Suprapubic skin (tissue), 4 donors: Measurements from ENCODE around the gene STIM2. TPM values are rescaled to one million over a fixed set of nuclear protein-coding genes. Genes with fewer than 3 reads are reported as not detected.

Source experiments
- DNase-seq, 2 donors: peaks; one replicate each; pipeline ENCODE4 v3.0.0-alpha.2; 2019; ENCODE audit warnings: low spot score in 2 of 2
- H3K27ac ChIP-seq: fragments of 200-600 bp; sonication (generic); one replicate; pipeline ENCODE4 v1.5.1; 2019
- H3K27me3 ChIP-seq: fragments of 200-600 bp; sonication (generic); one replicate; pipeline ENCODE4 v1.5.1; 2019
- H3K36me3 ChIP-seq: fragments of 200-600 bp; sonication (generic); one replicate; pipeline ENCODE4 v1.5.1; 2019
- H3K4me1 ChIP-seq: fragments of 200-600 bp; sonication (generic); one replicate; pipeline ENCODE4 v1.5.1; 2019
- H3K4me3 ChIP-seq: fragments of 200-600 bp; sonication (generic); one replicate; pipeline ENCODE4 v1.5.1; 2019; ENCODE audit warnings: mild to moderate bottlenecking
- H3K9me3 ChIP-seq: fragments of 200-600 bp; sonication (generic); one replicate; pipeline ENCODE4 v1.5.1; 2019
- CTCF ChIP-seq, 2 donors: fragments of 200-600 bp in 1 of 2; fragments of 450-650 bp in 1 of 2; sonication (generic) in 1 of 2; IDR thresholded peaks; one replicate each; pipeline ENCODE4 v1.5.1; 2016 to 2019; ENCODE audit warnings: antibody characterized with exemption in 2 of 2, mild to moderate bottlenecking in 1 of 2, moderate library complexity in 1 of 2
- EP300 ChIP-seq: sonication (generic); formaldehyde crosslinking; IDR thresholded peaks from one replicate; pipeline ENCODE4 v1.6.1; 2017; ENCODE audit warnings: antibody characterized with exemption
- POLR2A ChIP-seq, 2 donors: fragments of 450-650 bp; IDR thresholded peaks; one replicate each; pipeline ENCODE4 v1.6.1; 2017; ENCODE audit warnings: antibody characterized with exemption in 2 of 2, mild to moderate bottlenecking in 2 of 2, moderate library complexity in 2 of 2
- POLR2AphosphoS5 ChIP-seq, 3 donors: sonication (generic); formaldehyde crosslinking; IDR thresholded peaks; one replicate each; pipeline ENCODE4 v1.6.1; 2017; ENCODE audit warnings: antibody characterized with exemption in 3 of 3
- WGBS: methylation state at CpG from one replicate; pipeline ENCODE4 v1.1.5; 2018; 5-methylcytosine and 5-hydroxymethylcytosine counted together
- total RNA-seq, 4 donors: library from RNA; depleted of rRNA; stranded (reverse); fragments of >200 nt; gene quantifications; one replicate each; pipeline ENCODE4 v1.1.0, GENCODE V29; 2016

The STIM2 gene
- total RNA-seq, 4 donors from 2014 or later, result 20.2 to 37.3 (median 27.5) TPM

GRCh38 chr4:26836539-26836938 is 24.1 kb upstream of the STIM2 start:
- Histone ChIP-seq H3K36me3 (no peaks in the 10 kb centered on the region), H3K27ac (no peak overlapping the region), H3K27me3 (no peaks in the 10 kb centered on the region), H3K9me3 (no peaks in the 10 kb centered on the region), H3K4me3 (no peak overlapping the region), H3K4me1 (peaks cover 17% of the 10 kb centered on the region)
- WGBS, result 100% methylated on average over 1 of the region's 1 CpG
- DNase-seq, result no peak
- TF ChIP-seq CTCF (IDR thresholded peaks at IDR 0.05) (no peak), POLR2AphosphoS5 (IDR thresholded peaks at IDR 0.05) (no peak), POLR2A (IDR thresholded peaks at IDR 0.05) (no peak)

- Histone ChIP-seq H3K4me1 (peaks cover 9% of the 10 kb centered on the region), H3K9me3 (no peaks in the 10 kb centered on the region), H3K27me3 (no peaks in the 10 kb centered on the region), H3K4me3 (no peak overlapping the region), H3K36me3 (no peaks in the 10 kb centered on the region), H3K27ac (no peak overlapping the region)
- 78% methylated on average over 8 of the region's 8 CpGs for WGBS
- DNase-seq, result no peak
- no peak for TF ChIP-seq EP300
- TF ChIP-seq CTCF (IDR thresholded peaks at IDR 0.05), result no peak
- TF ChIP-seq POLR2A (IDR thresholded peaks at IDR 0.05), result no peak
- no peak for TF ChIP-seq POLR2AphosphoS5 (IDR thresholded peaks at IDR 0.05)
These were observed 22.4 kb upstream of the STIM2 start for GRCh38 chr4:26837993-26838842.

GRCh38 chr4:26839016-26839415 is 21.6 kb upstream of the STIM2 start:
- 71% methylated on average over 5 of the region's 5 CpGs for WGBS
- no peak overlapping the region for H3K27ac ChIP-seq
- H3K4me1 ChIP-seq, result peaks cover 9% of the 10 kb centered on the region
- no peaks in the 10 kb centered on the region for H3K27me3 ChIP-seq
- TF ChIP-seq POLR2AphosphoS5 (IDR thresholded peaks at IDR 0.05) (no peak), CTCF (IDR thresholded peaks at IDR 0.05) (no peak), EP300 (no peak), POLR2A (IDR thresholded peaks at IDR 0.05) (no peak)
- no peak overlapping the region for H3K4me3 ChIP-seq
- no peaks in the 10 kb centered on the region for H3K36me3 ChIP-seq
- no peaks in the 10 kb centered on the region for H3K9me3 ChIP-seq
- no peak for DNase-seq

- DNase-seq, result no peak
- Histone ChIP-seq H3K27me3 (no peaks in the 10 kb centered on the region), H3K9me3 (no peaks in the 10 kb centered on the region), H3K4me1 (peaks cover 9% of the 10 kb centered on the region), H3K27ac (no peak overlapping the region), H3K36me3 (no peaks in the 10 kb centered on the region), H3K4me3 (no peak overlapping the region)
- TF ChIP-seq CTCF (IDR thresholded peaks at IDR 0.05) (no peak), EP300 (no peak), POLR2AphosphoS5 (IDR thresholded peaks at IDR 0.05) (no peak), POLR2A (IDR thresholded peaks at IDR 0.05) (no peak)
- WGBS, result 22% methylated on average over 5 of the region's 5 CpGs
These were observed 21.1 kb upstream of the STIM2 start for GRCh38 chr4:26839534-26839951.

- H3K4me1 ChIP-seq, result peaks cover 9% of the 10 kb centered on the region
- no peaks in the 10 kb centered on the region for H3K27me3 ChIP-seq
- TF ChIP-seq POLR2AphosphoS5 (IDR thresholded peaks at IDR 0.05), result no peak
- TF ChIP-seq CTCF (IDR thresholded peaks at IDR 0.05), result no peak
- TF ChIP-seq EP300, result no peak
- TF ChIP-seq POLR2A (IDR thresholded peaks at IDR 0.05), result no peak
- H3K4me3 ChIP-seq, result no peak overlapping the region
- no peaks in the 10 kb centered on the region for H3K9me3 ChIP-seq
- WGBS, result 89% methylated on average over 4 of the region's 5 CpGs
- no peak for DNase-seq
- H3K36me3 ChIP-seq, result no peaks in the 10 kb centered on the region
- no peak overlapping the region for H3K27ac ChIP-seq
These were observed 19.9 kb upstream of the STIM2 start for GRCh38 chr4:26840786-26841185.
